Gastroesophageal sphincter (tissue), 3 donors: ENCODE results near the gene CCL2.

ENCODE experiments used
- EP300 ChIP-seq: sonication (generic); formaldehyde crosslinking; IDR thresholded peaks from one replicate; pipeline ENCODE4 v1.6.1; 2017; ENCODE audit warnings: antibody characterized with exemption, mild to moderate bottlenecking
- TF ChIP-seq, protein P1 (sequence below), 4 experiments: fragments of 200-600 bp in 2 of 4; fragments of 450-650 bp in 2 of 4; sonication (generic) in 1 of 4; IDR thresholded peaks; one replicate each; pipeline ENCODE4 v1.5.1; 2017 to 2019; ENCODE audit warnings: antibody characterized with exemption in 4 of 4, mild to moderate bottlenecking in 2 of 4, moderate library complexity in 2 of 4

DNA sequence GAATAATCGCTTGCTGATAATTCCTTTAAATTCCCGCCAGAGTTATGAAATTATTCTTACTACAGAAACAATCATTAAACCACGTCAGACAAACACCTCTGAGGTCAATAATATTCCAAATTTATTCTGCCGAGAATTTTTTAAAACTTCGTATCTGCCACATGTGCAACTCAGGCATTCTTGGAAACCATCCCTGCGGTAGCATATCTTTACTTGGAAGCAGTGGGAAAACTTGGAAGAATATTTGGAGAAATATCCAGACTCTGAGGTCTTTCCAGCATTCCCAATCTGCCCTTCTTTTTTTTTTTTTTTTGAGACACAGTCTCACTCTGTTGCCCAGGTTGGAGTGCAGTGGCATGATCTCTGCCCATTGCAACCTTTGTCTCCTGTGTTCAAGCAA is 28.5 kb downstream of the CCL2 start:
- no peak for TF ChIP-seq EP300
- TF ChIP-seq, protein P1, sequence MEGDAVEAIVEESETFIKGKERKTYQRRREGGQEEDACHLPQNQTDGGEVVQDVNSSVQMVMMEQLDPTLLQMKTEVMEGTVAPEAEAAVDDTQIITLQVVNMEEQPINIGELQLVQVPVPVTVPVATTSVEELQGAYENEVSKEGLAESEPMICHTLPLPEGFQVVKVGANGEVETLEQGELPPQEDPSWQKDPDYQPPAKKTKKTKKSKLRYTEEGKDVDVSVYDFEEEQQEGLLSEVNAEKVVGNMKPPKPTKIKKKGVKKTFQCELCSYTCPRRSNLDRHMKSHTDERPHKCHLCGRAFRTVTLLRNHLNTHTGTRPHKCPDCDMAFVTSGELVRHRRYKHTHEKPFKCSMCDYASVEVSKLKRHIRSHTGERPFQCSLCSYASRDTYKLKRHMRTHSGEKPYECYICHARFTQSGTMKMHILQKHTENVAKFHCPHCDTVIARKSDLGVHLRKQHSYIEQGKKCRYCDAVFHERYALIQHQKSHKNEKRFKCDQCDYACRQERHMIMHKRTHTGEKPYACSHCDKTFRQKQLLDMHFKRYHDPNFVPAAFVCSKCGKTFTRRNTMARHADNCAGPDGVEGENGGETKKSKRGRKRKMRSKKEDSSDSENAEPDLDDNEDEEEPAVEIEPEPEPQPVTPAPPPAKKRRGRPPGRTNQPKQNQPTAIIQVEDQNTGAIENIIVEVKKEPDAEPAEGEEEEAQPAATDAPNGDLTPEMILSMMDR (IDR thresholded peaks at IDR 0.05) = no peak
